Middle frontal gyrus (tissue), 1 donor: ENCODE results near the gene TM4SF4.

Experiments
- DNase-seq: peaks from one replicate; pipeline ENCODE4 v3.0.0-alpha.2; 2015; ENCODE audit warnings: low spot score; ENCODE audit errors: extremely low spot score

TM4SF4 gene

GRCh38 chr3:149481056-149481455 lies 6.6 kb downstream of the TM4SF4 start:
- no peak for DNase-seq

- no peak for DNase-seq
These were observed 7.0 kb downstream of the TM4SF4 start for GRCh38 chr3:149481491-149481890.

- no peak for DNase-seq
These were observed 12.2 kb downstream of the TM4SF4 start for GRCh38 chr3:149486726-149487125.

GRCh38 chr3:149487598-149488197 lies 13.2 kb downstream of the TM4SF4 start:
- no peak for DNase-seq

- no peak for DNase-seq
These were observed 14.7 kb downstream of the TM4SF4 start for GRCh38 chr3:149489060-149489690.

GRCh38 chr3:149490260-149490971 lies 15.9 kb downstream of the TM4SF4 start:
- DNase-seq, result no peak

- no peak for DNase-seq
These were observed 19.0 kb downstream of the TM4SF4 start for GRCh38 chr3:149493315-149494021.

- no peak for DNase-seq
These were observed 19.7 kb downstream of the TM4SF4 start for GRCh38 chr3:149494022-149494758.

GRCh38 chr3:149494759-149495580 lies 20.5 kb downstream of the TM4SF4 start:
- DNase-seq, result no peak

GRCh38 chr3:149495581-149496125 lies 21.2 kb downstream of the TM4SF4 start:
- DNase-seq, result no peak

- no peak for DNase-seq
These were observed 22.4 kb downstream of the TM4SF4 start for GRCh38 chr3:149496891-149497290.

GRCh38 chr3:149497966-149498670 lies 23.6 kb downstream of the TM4SF4 start:
- DNase-seq, result no peak

GRCh38 chr3:149501524-149501923 lies 27.0 kb downstream of the TM4SF4 start:
- DNase-seq, result no peak

- DNase-seq, result no peak
These were observed 27.9 kb downstream of the TM4SF4 start for GRCh38 chr3:149502438-149502837.

GRCh38 chr3:149506540-149506939 lies 32.0 kb downstream of the TM4SF4 start:
- no peak for DNase-seq

GRCh38 chr3:149506965-149507364 lies 32.5 kb downstream of the TM4SF4 start:
- DNase-seq, result no peak

- DNase-seq, result no peak
These were observed 33.2 kb downstream of the TM4SF4 start for GRCh38 chr3:149507491-149508324.

GRCh38 chr3:149509526-149509925 lies 35.0 kb downstream of the TM4SF4 start:
- DNase-seq, result no peak

GRCh38 chr3:149510480-149510879 lies 36.0 kb downstream of the TM4SF4 start:
- DNase-seq, result no peak
